HCT116 (cell line): Measurements from ENCODE around the gene ABCC1. TPM values are rescaled to one million over a fixed set of nuclear protein-coding genes. Genes with fewer than 3 reads are reported as not detected.

ENCODE experiments used
- ATAC-seq: fragments of 200-7000 bp; cut with Tn5 transposase; 2 replicates; pipeline ENCODE4 v1.9.1; 2020; ENCODE audit warnings: mild to moderate bottlenecking, moderate library complexity
- BruUV-seq: library from RNA; stranded (reverse); fragments of 400-500 nt; replicated peaks from 2 replicates; lab custom pipeline; 2021; lab: Mats Ljungman, UMichigan
- CTCF ChIA-PET: fragments of 300-600 bp; sonication (Branson Sonifier 250); formaldehyde crosslinking; loops from one replicate; lab custom pipeline; 2021; ENCODE audit warnings: antibody characterized with exemption; lab: Charles Lee
- POLR2A ChIA-PET: fragments of 300-600, 350-600 bp; sonication (Branson Sonifier 250); formaldehyde crosslinking; loops from one replicate; lab custom pipeline; 2021; ENCODE audit warnings: antibody characterized with exemption; lab: Charles Lee
- RAD21 ChIA-PET, 2 experiments: fragments of 300-600 bp; sonication (Branson Sonifier 250); formaldehyde crosslinking; loops; one replicate each; lab custom pipeline; 2023; ENCODE audit warnings: low total read pairs in 2 of 2; ENCODE audit not compliant: uncharacterized antibody in 2 of 2, unreplicated experiment in 2 of 2, low non-redundant PET in 1 of 2; lab: Charles Lee
- DNase-seq: peaks from one replicate; pipeline ENCODE4 v3.0.0-alpha.2; 2010; ENCODE audit warnings: low read depth, low spot score
- H2AFZ ChIP-seq: fragments of 200-600 bp; shearing (Covaris generic), sonication (generic); 2 replicates; pipeline ENCODE4 v1.6.1; 2017; ENCODE audit warnings: low read depth, mixed run types, mixed read lengths, antibody characterized with exemption, low read length; ENCODE audit not compliant: poor library complexity, severe bottlenecking
- H3K27ac ChIP-seq: 2 replicates; pipeline ENCODE4 v1.5.1; 2012; ENCODE audit warnings: low read depth, low read length
- H3K27me3 ChIP-seq: fragments of 200-600 bp; sonication (generic); 2 replicates; pipeline ENCODE4 v1.6.1; 2016; ENCODE audit warnings: mixed run types, low read length, mixed read lengths; ENCODE audit not compliant: insufficient read depth
- H3K36me3 ChIP-seq, 2 experiments: fragments of 200-500 bp in 1 of 2; fragments of 200-600 bp in 1 of 2; sonication (Bioruptor generic) in 1 of 2; sonication (generic) in 1 of 2; 2 replicates each; pipeline versions ENCODE4 v1.5.1 to v1.6.1; 2014 to 2016; ENCODE audit warnings: low read length in 2 of 2, inconsistent platforms in 1 of 2, mixed read lengths in 1 of 2, mixed run types in 1 of 2; ENCODE audit not compliant: insufficient read depth in 2 of 2, control insufficient read depth in 1 of 2
- H3K4me1 ChIP-seq, 2 experiments: fragments of 200-600 bp in 1 of 2; sonication (generic) in 1 of 2; 2 replicates each; pipeline versions ENCODE4 v1.5.1 to v1.6.1; 2012 to 2017; ENCODE audit warnings: low read length in 2 of 2, inconsistent platforms in 1 of 2, mild to moderate bottlenecking in 1 of 2, mixed read lengths in 1 of 2, mixed run types in 1 of 2, moderate library complexity in 1 of 2; ENCODE audit not compliant: insufficient read depth in 2 of 2, control insufficient read depth in 1 of 2
- H3K4me2 ChIP-seq: fragments of 200-600 bp; sonication (generic); 2 replicates; pipeline ENCODE4 v1.6.1; 2017; ENCODE audit warnings: mixed run types, low read length, mixed read lengths
- H3K4me3 ChIP-seq, 2 experiments: fragments of 200-600 bp in 1 of 2; sonication (generic) in 1 of 2; replicated peaks in 1 of 2; 2 replicates each; pipeline ENCODE4 v1.5.1; 2011 to 2016; ENCODE audit warnings: low read length in 2 of 2, control low read depth in 1 of 2, low read depth in 1 of 2, mild to moderate bottlenecking in 1 of 2, mixed read lengths in 1 of 2, mixed run types in 1 of 2
- H3K79me2 ChIP-seq: fragments of 200-600 bp; sonication (generic); 2 replicates; pipeline ENCODE4 v1.6.1; 2017; ENCODE audit warnings: mild to moderate bottlenecking, mixed run types, low read length, moderate library complexity, mixed read lengths; ENCODE audit not compliant: insufficient read depth
- H3K9ac ChIP-seq: fragments of 200-600 bp; sonication (generic); 2 replicates; pipeline ENCODE4 v1.6.1; 2016; ENCODE audit warnings: low read length, mixed read lengths
- H3K9me2 ChIP-seq: fragments of 200-600 bp; sonication (generic), shearing (Covaris generic); 2 replicates; pipeline ENCODE4 v1.6.1; 2017; ENCODE audit warnings: mixed run types, mild to moderate bottlenecking, moderate library complexity; ENCODE audit not compliant: insufficient read depth
- H3K9me3 ChIP-seq, 2 experiments: fragments of 200-500 bp in 1 of 2; fragments of 200-600 bp in 1 of 2; sonication (Bioruptor generic) in 1 of 2; sonication (generic) in 1 of 2; 2 replicates each; pipeline ENCODE4 v1.6.1; 2014 to 2017; ENCODE audit warnings: low read length in 2 of 2, mixed read lengths in 2 of 2, inconsistent platforms in 1 of 2, low read depth in 1 of 2, mild to moderate bottlenecking in 1 of 2, mixed run types in 1 of 2, moderate library complexity in 1 of 2; ENCODE audit not compliant: control insufficient read depth in 1 of 2, insufficient read depth in 1 of 2
- H4K20me1 ChIP-seq: fragments of 200-600 bp; sonication (generic), shearing (Covaris generic); 2 replicates; pipeline ENCODE4 v1.6.1; 2017; ENCODE audit warnings: mixed run types, mild to moderate bottlenecking, moderate library complexity; ENCODE audit not compliant: insufficient read depth
- ATF3 ChIP-seq: IDR thresholded peaks from 2 replicates; pipeline ENCODE4 v1.6.1; 2012
- CBX3 ChIP-seq: IDR thresholded peaks from 2 replicates; pipeline ENCODE4 v1.6.1; 2012; ENCODE audit warnings: low read depth
- EGR1 ChIP-seq: IDR thresholded peaks from 2 replicates; pipeline ENCODE4 v1.6.1; 2012; ENCODE audit warnings: low read depth
- ELF1 ChIP-seq: IDR thresholded peaks from 2 replicates; pipeline ENCODE4 v1.6.1; 2012; ENCODE audit warnings: low read depth, borderline replicate concordance
- EZH2 ChIP-seq: fragments of 200-600 bp; sonication (generic); IDR thresholded peaks from 2 replicates; pipeline ENCODE4 v1.6.1; 2017; ENCODE audit warnings: antibody characterized with exemption, mixed run types
- EZH2phosphoT487 ChIP-seq: fragments of 200-600 bp; IDR thresholded peaks from 2 replicates; pipeline ENCODE4 v1.6.1; 2018; ENCODE audit warnings: antibody characterized with exemption, borderline replicate concordance
- FOSL1 ChIP-seq: IDR thresholded peaks from 2 replicates; pipeline ENCODE4 v1.6.1; 2012; ENCODE audit warnings: low read depth
- MAX ChIP-seq: IDR thresholded peaks from 2 replicates; pipeline ENCODE4 v1.6.1; 2012
- POLR2A ChIP-seq: IDR thresholded peaks from 2 replicates; pipeline ENCODE4 v1.7.0; 2011; ENCODE audit warnings: borderline replicate concordance; ENCODE audit not compliant: insufficient read depth, insufficient read length; ENCODE audit errors: extremely low read depth
- POLR2AphosphoS5 ChIP-seq: IDR thresholded peaks from 2 replicates; pipeline ENCODE4 v1.6.1; 2011; ENCODE audit warnings: mild to moderate bottlenecking, low read depth, low read length, moderate library complexity
- RAD21 ChIP-seq: IDR thresholded peaks from 2 replicates; pipeline ENCODE4 v1.6.1; 2012; ENCODE audit warnings: low read depth, mild to moderate bottlenecking
- SIN3A ChIP-seq: IDR thresholded peaks from 2 replicates; pipeline ENCODE4 v1.6.1; 2012; ENCODE audit warnings: low read depth
- SRF ChIP-seq: IDR thresholded peaks from 2 replicates; pipeline ENCODE4 v1.6.1; 2012; ENCODE audit warnings: low read depth
- YY1 ChIP-seq: IDR thresholded peaks from 2 replicates; pipeline ENCODE4 v1.6.1; 2011; ENCODE audit warnings: low read length, low read depth, moderate library complexity, mild to moderate bottlenecking; ENCODE audit not compliant: insufficient replicate concordance; ENCODE audit errors: extremely low read depth
- ZFX ChIP-seq: fragments of 450-650 bp; IDR thresholded peaks from 2 replicates; pipeline ENCODE4 v1.6.1; 2017
- ZNF274 ChIP-seq: fragments of 200-500 bp; sonication (Bioruptor generic); IDR thresholded peaks from 2 replicates; pipeline ENCODE4 v1.6.1; 2014; ENCODE audit warnings: mild to moderate bottlenecking, low read depth, low read length, inconsistent platforms
- intact Hi-C: fragments of 100-400 bp; cut with micrococcal nuclease; formaldehyde crosslinking; loops from 2 replicates; pipeline ENCODE4 v1.10.0; 2022
- total RNA-seq: library from RNA; stranded (reverse); gene quantifications from one replicate; pipeline ENCODE4 v1.2.1, GENCODE V29; 2021; ENCODE audit not compliant: unreplicated experiment
- TF ChIP-seq, protein P1 (sequence below), 3 experiments: fragments of 200-600 bp in 1 of 3; sonication (generic) in 1 of 3; IDR thresholded peaks in 2 of 3; conservative IDR thresholded peaks in 1 of 3; 2 replicates each; pipeline ENCODE4 v1.5.1; 2012 to 2017; ENCODE audit warnings: low read depth in 2 of 3, low read length in 2 of 3, antibody characterized with exemption in 1 of 3, borderline replicate concordance in 1 of 3, control low read depth in 1 of 3, mild to moderate bottlenecking in 1 of 3, mixed read lengths in 1 of 3, mixed run types in 1 of 3, moderate library complexity in 1 of 3; ENCODE audit not compliant: insufficient read depth in 1 of 3
- TF ChIP-seq, protein P2 (sequence below): IDR thresholded peaks from 2 replicates; pipeline ENCODE4 v1.6.1; 2012; ENCODE audit warnings: low read depth
- TF ChIP-seq, protein P3 (sequence below): IDR thresholded peaks from 2 replicates; pipeline ENCODE4 v1.6.1; 2011; ENCODE audit warnings: mild to moderate bottlenecking, low read length, moderate library complexity; ENCODE audit not compliant: insufficient replicate concordance; ENCODE audit errors: extremely low read depth

ABCC1 gene
- total RNA-seq, 1 experiment from 2014 or later: 61.9 TPM

GRCh38 chr16:16052916-16053315 is 103.5 kb downstream of the ABCC1 start:
- ChIA-PET POLR2A (no interaction called here), CTCF (no interaction called here), RAD21 (no interaction called here)
- no peaks in the 10 kb centered on the region for H4K20me1 ChIP-seq
- DNase-seq (no peak), ATAC-seq (no peak)
- no peaks in the 10 kb centered on the region for H3K9me3 ChIP-seq
- no peak overlapping the region for H3K9ac ChIP-seq
- H3K36me3 ChIP-seq: peaks cover 23 to 32% of the 10 kb centered on the region in 2 experiments; a peak in 3 of 4 replicates
- peaks cover 3% of the 10 kb centered on the region; the same call in 1 of the 2 replicates for H3K79me2 ChIP-seq
- intact Hi-C loops: no loop called here
- BruUV-seq: no TSS peak
- H3K4me3 ChIP-seq: no peak overlapping the region
- TF ChIP-seq, protein P1, sequence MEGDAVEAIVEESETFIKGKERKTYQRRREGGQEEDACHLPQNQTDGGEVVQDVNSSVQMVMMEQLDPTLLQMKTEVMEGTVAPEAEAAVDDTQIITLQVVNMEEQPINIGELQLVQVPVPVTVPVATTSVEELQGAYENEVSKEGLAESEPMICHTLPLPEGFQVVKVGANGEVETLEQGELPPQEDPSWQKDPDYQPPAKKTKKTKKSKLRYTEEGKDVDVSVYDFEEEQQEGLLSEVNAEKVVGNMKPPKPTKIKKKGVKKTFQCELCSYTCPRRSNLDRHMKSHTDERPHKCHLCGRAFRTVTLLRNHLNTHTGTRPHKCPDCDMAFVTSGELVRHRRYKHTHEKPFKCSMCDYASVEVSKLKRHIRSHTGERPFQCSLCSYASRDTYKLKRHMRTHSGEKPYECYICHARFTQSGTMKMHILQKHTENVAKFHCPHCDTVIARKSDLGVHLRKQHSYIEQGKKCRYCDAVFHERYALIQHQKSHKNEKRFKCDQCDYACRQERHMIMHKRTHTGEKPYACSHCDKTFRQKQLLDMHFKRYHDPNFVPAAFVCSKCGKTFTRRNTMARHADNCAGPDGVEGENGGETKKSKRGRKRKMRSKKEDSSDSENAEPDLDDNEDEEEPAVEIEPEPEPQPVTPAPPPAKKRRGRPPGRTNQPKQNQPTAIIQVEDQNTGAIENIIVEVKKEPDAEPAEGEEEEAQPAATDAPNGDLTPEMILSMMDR (IDR thresholded peaks at IDR 0.05 in 2 of 3, conservative IDR thresholded peaks at IDR 0.05 in 1 of 3; ENCODE audit: borderline replicate concordance in 1 of 3, insufficient read depth in 1 of 3, low read depth in 2 of 3, low read length in 2 of 3): no peak
- TF ChIP-seq ELF1 (no peak), SRF (no peak), SIN3A (no peak), CBX3 (no peak), EZH2 (no peak), MAX (no peak), RAD21 (no peak), ZFX (no peak), YY1 (no peak), POLR2A (no peak), FOSL1 (no peak), EZH2phosphoT487 (no peak), EGR1 (no peak), ZNF274 (no peak), POLR2AphosphoS5 (no peak), ATF3 (no peak)
- TF ChIP-seq, protein P2, sequence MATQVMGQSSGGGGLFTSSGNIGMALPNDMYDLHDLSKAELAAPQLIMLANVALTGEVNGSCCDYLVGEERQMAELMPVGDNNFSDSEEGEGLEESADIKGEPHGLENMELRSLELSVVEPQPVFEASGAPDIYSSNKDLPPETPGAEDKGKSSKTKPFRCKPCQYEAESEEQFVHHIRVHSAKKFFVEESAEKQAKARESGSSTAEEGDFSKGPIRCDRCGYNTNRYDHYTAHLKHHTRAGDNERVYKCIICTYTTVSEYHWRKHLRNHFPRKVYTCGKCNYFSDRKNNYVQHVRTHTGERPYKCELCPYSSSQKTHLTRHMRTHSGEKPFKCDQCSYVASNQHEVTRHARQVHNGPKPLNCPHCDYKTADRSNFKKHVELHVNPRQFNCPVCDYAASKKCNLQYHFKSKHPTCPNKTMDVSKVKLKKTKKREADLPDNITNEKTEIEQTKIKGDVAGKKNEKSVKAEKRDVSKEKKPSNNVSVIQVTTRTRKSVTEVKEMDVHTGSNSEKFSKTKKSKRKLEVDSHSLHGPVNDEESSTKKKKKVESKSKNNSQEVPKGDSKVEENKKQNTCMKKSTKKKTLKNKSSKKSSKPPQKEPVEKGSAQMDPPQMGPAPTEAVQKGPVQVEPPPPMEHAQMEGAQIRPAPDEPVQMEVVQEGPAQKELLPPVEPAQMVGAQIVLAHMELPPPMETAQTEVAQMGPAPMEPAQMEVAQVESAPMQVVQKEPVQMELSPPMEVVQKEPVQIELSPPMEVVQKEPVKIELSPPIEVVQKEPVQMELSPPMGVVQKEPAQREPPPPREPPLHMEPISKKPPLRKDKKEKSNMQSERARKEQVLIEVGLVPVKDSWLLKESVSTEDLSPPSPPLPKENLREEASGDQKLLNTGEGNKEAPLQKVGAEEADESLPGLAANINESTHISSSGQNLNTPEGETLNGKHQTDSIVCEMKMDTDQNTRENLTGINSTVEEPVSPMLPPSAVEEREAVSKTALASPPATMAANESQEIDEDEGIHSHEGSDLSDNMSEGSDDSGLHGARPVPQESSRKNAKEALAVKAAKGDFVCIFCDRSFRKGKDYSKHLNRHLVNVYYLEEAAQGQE: no peak
- TF ChIP-seq, protein P3, sequence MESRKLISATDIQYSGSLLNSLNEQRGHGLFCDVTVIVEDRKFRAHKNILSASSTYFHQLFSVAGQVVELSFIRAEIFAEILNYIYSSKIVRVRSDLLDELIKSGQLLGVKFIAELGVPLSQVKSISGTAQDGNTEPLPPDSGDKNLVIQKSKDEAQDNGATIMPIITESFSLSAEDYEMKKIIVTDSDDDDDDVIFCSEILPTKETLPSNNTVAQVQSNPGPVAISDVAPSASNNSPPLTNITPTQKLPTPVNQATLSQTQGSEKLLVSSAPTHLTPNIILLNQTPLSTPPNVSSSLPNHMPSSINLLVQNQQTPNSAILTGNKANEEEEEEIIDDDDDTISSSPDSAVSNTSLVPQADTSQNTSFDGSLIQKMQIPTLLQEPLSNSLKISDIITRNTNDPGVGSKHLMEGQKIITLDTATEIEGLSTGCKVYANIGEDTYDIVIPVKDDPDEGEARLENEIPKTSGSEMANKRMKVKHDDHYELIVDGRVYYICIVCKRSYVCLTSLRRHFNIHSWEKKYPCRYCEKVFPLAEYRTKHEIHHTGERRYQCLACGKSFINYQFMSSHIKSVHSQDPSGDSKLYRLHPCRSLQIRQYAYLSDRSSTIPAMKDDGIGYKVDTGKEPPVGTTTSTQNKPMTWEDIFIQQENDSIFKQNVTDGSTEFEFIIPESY: no peak
- H2AFZ ChIP-seq: no peak overlapping the region
- no peaks in the 10 kb centered on the region for H3K27me3 ChIP-seq
- no peak overlapping the region for H3K27ac ChIP-seq
- H3K4me2 ChIP-seq: no peak overlapping the region
- H3K9me2 ChIP-seq: no peaks in the 10 kb centered on the region
- no peaks in the 10 kb centered on the region for H3K4me1 ChIP-seq
